ENCODE data around the gene POLR2E. TPM values are rescaled to one million over a fixed set of nuclear protein-coding genes. Genes with fewer than 3 reads are reported as not detected.

Gene POLR2E
- polyA plus RNA-seq, 1 donor from 2014 or later = 172 TPM

- H3K27ac ChIP-seq (ENCODE audit: low read length) = no peak overlapping the region
- no peaks in the 10 kb centered on the region for H4K20me1 ChIP-seq (ENCODE audit: insufficient read depth)
- no peaks in the 10 kb centered on the region for H3F3A ChIP-seq (ENCODE audit: insufficient read depth, low read length, poor library complexity, severe bottlenecking)
- H3K27me3 ChIP-seq (ENCODE audit: insufficient read depth, low read depth, low read length) = no peaks in the 10 kb centered on the region
- H3K4me3 ChIP-seq (ENCODE audit: low read length) = no peak overlapping the region
- H3K36me3 ChIP-seq (ENCODE audit: insufficient read depth, low read length) = no peaks in the 10 kb centered on the region
- H3K79me2 ChIP-seq (replicated peaks; ENCODE audit: insufficient read depth, low read length) = no peaks in the 10 kb centered on the region
- no peak overlapping the region for H2AFZ ChIP-seq (ENCODE audit: low read depth, low read length)
- TF ChIP-seq POLR2AphosphoS5 (IDR thresholded peaks at IDR 0.05) (no peak), EP300 (conservative IDR thresholded peaks at IDR 0.05; ENCODE audit: poor library complexity, severe bottlenecking) (no peak), EZH2 (IDR thresholded peaks at IDR 0.05; ENCODE audit: borderline replicate concordance, insufficient read depth, low read length, poor library complexity, severe bottlenecking) (no peak), RAD21 (conservative IDR thresholded peaks at IDR 0.05) (no peak), REST (IDR thresholded peaks at IDR 0.05; ENCODE audit: borderline replicate concordance) (no peak), SMC3 (conservative IDR thresholded peaks at IDR 0.05; ENCODE audit: poor library complexity) (no peak), MXI1 (conservative IDR thresholded peaks at IDR 0.05; ENCODE audit: poor library complexity, severe bottlenecking) (no peak), CTCF (IDR thresholded peaks at IDR 0.05; ENCODE audit: poor library complexity, severe bottlenecking) (no peak), TAF1 (IDR thresholded peaks at IDR 0.05; ENCODE audit: low read depth) (no peak)
- no peaks in the 10 kb centered on the region for H3K9me3 ChIP-seq (ENCODE audit: low read length)
- H3K9me2 ChIP-seq (ENCODE audit: insufficient read depth, low read length) = no peaks in the 10 kb centered on the region
- H3K9ac ChIP-seq (ENCODE audit: low read length) = no peak overlapping the region
- H3K4me2 ChIP-seq (ENCODE audit: low read length) = no peak overlapping the region
Measured at GRCh38 chr19:1046836-1047695, 48.1 kb downstream of the POLR2E start.

GRCh38 chr19:1046117-1046626, 49.0 kb downstream of the POLR2E start:
- H2AFZ ChIP-seq (ENCODE audit: low read depth, low read length) = no peak overlapping the region
- TF ChIP-seq EP300 (conservative IDR thresholded peaks at IDR 0.05; ENCODE audit: poor library complexity, severe bottlenecking) (no peak), POLR2AphosphoS5 (IDR thresholded peaks at IDR 0.05) (no peak), SMC3 (conservative IDR thresholded peaks at IDR 0.05; ENCODE audit: poor library complexity) (no peak), CTCF (IDR thresholded peaks at IDR 0.05; ENCODE audit: poor library complexity, severe bottlenecking) (no peak), RAD21 (conservative IDR thresholded peaks at IDR 0.05) (no peak), EZH2 (IDR thresholded peaks at IDR 0.05; ENCODE audit: borderline replicate concordance, insufficient read depth, low read length, poor library complexity, severe bottlenecking) (no peak), MXI1 (conservative IDR thresholded peaks at IDR 0.05; ENCODE audit: poor library complexity, severe bottlenecking) (no peak), REST (IDR thresholded peaks at IDR 0.05; ENCODE audit: borderline replicate concordance) (no peak), TAF1 (IDR thresholded peaks at IDR 0.05; ENCODE audit: low read depth) (no peak)
- H3K79me2 ChIP-seq (replicated peaks; ENCODE audit: insufficient read depth, low read length) = no peaks in the 10 kb centered on the region
- no peak overlapping the region for H3K27ac ChIP-seq (ENCODE audit: low read length)
- H3K4me3 ChIP-seq (ENCODE audit: low read length) = no peak overlapping the region
- H3K9me2 ChIP-seq (ENCODE audit: insufficient read depth, low read length) = no peaks in the 10 kb centered on the region
- no peaks in the 10 kb centered on the region for H3K27me3 ChIP-seq (ENCODE audit: insufficient read depth, low read depth, low read length)
- no peak overlapping the region for H3K4me2 ChIP-seq (ENCODE audit: low read length)
- no peaks in the 10 kb centered on the region for H4K20me1 ChIP-seq (ENCODE audit: insufficient read depth)
- no peaks in the 10 kb centered on the region for H3F3A ChIP-seq (ENCODE audit: insufficient read depth, low read length, poor library complexity, severe bottlenecking)
- H3K9ac ChIP-seq (ENCODE audit: low read length) = no peak overlapping the region
- H3K36me3 ChIP-seq (ENCODE audit: insufficient read depth, low read length) = no peaks in the 10 kb centered on the region
- H3K9me3 ChIP-seq (ENCODE audit: low read length) = no peaks in the 10 kb centered on the region
